DND-41 (cell line): ENCODE results near the gene WDR90.

ENCODE experiments used
- ATAC-seq: fragments of 200-7000 bp; cut with Tn5 transposase; 3 replicates; pipeline ENCODE4 v1.9.1; 2021; ENCODE audit warnings: low read depth; ENCODE audit not compliant: insufficient read depth
- DNase-seq: peaks from one replicate; pipeline ENCODE4 v3.0.0-alpha.2; 2020
- H2AFZ ChIP-seq: 2 replicates; pipeline ENCODE4 v1.6.0; 2012; ENCODE audit warnings: low read depth, low read length
- H3K27ac ChIP-seq: 2 replicates; pipeline ENCODE4 v1.5.1; 2012; ENCODE audit warnings: low read length, inconsistent platforms
- H3K27me3 ChIP-seq: fragments of 200-600 bp; sonication (generic); 2 replicates; pipeline ENCODE4 v1.6.0; 2012; ENCODE audit warnings: low read length, mild to moderate bottlenecking, inconsistent platforms; ENCODE audit not compliant: insufficient read depth, poor library complexity
- H3K36me3 ChIP-seq: 2 replicates; pipeline ENCODE4 v1.5.1; 2012; ENCODE audit warnings: low read length, inconsistent platforms; ENCODE audit not compliant: insufficient read depth
- H3K4me1 ChIP-seq: 2 replicates; pipeline ENCODE4 v1.5.1; 2012; ENCODE audit warnings: mild to moderate bottlenecking, low read length; ENCODE audit not compliant: insufficient read depth
- H3K4me2 ChIP-seq: 2 replicates; pipeline ENCODE4 v1.6.0; 2012; ENCODE audit warnings: mild to moderate bottlenecking, moderate library complexity, low read length, inconsistent platforms; ENCODE audit not compliant: insufficient read depth
- H3K4me3 ChIP-seq, 2 experiments: fragments of 200-600 bp in 1 of 2; shearing (Covaris generic) in 1 of 2; 2 replicates each; pipeline ENCODE4 v1.5.1; 2012 to 2016; ENCODE audit warnings: inconsistent platforms in 2 of 2, low read length in 2 of 2, mild to moderate bottlenecking in 2 of 2, low read depth in 1 of 2, moderate library complexity in 1 of 2
- H3K79me2 ChIP-seq: 2 replicates; pipeline ENCODE4 v1.6.0; 2012; ENCODE audit warnings: low read length, inconsistent platforms; ENCODE audit not compliant: insufficient read depth
- H3K9ac ChIP-seq: 2 replicates; pipeline ENCODE4 v1.6.0; 2012; ENCODE audit warnings: low read depth, mild to moderate bottlenecking, inconsistent platforms, low read length, moderate library complexity
- H3K9me3 ChIP-seq: 2 replicates; pipeline ENCODE4 v1.5.1; 2012; ENCODE audit warnings: low read length, moderate library complexity, mild to moderate bottlenecking, inconsistent platforms; ENCODE audit not compliant: insufficient read depth, severe bottlenecking
- H4K20me1 ChIP-seq: 2 replicates; pipeline ENCODE4 v1.6.0; 2012; ENCODE audit warnings: low read length; ENCODE audit not compliant: insufficient read depth
- CTCF ChIP-seq: IDR thresholded peaks from 2 replicates; pipeline ENCODE4 v1.5.1; 2012; ENCODE audit warnings: borderline replicate concordance, low read length, moderate library complexity, mild to moderate bottlenecking; ENCODE audit not compliant: poor library complexity, severe bottlenecking; ENCODE audit errors: extremely low read depth
- EZH2 ChIP-seq: IDR thresholded peaks from 3 replicates; pipeline ENCODE4 v1.6.1; 2012; ENCODE audit warnings: borderline replicate concordance, low read depth, mild to moderate bottlenecking, moderate library complexity, low read length, inconsistent platforms; ENCODE audit not compliant: severe bottlenecking

Gene WDR90

DNA sequence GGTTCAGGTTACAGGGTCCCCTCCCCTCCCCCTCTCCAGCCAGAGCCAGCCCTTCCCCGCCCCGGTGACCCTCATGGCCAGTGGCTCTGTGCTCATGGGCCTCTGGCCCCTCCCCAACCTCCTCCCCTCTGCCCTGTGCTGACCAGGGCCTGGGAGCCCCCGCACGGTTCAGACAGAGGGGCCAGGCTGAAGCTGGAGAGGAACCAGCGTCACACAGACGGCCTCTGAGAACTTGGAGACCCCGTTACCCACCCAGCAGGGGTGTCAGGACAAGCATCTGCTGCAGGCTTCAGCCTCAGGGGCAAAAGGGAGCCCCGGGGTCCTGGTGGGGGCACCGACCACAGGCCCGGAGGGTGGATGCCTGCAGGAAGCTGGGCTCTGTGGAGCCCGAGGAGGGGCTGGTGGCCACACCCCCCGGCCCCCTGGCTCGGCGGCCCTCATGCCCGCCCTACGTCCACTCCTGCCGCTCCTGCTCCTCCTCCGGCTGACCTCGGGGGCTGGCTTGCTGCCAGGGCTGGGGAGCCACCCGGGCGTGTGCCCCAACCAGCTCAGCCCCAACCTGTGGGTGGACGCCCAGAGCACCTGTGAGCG lies 18.3 kb upstream of the WDR90 start, which contains the start of gene WFIKKN1:
WFIKKN1 (plus strand) TSS at position 171 of the 591 bp plus-strand sequence; CDS start at position 440, 269 bp downstream.
- no peak within 1 kb of the TSS for H3K4me2 ChIP-seq
- H3K79me2 ChIP-seq, result peaks cover 21% of the 10 kb centered on the region
- DNase-seq, result no peak
- H3K4me3 ChIP-seq, result no peak within 1 kb of the TSS
- no peak within 1 kb of the TSS for H3K9ac ChIP-seq
- peaks cover 20% of the 10 kb centered on the region for H3K4me1 ChIP-seq
- no peaks in the 10 kb centered on the region for H3K27me3 ChIP-seq
- no peak within 1 kb of the TSS for H3K27ac ChIP-seq
- no peaks in the 10 kb centered on the region for H3K9me3 ChIP-seq
- H3K36me3 ChIP-seq, result peaks cover 29% of the 10 kb centered on the region
- no peak for ATAC-seq
- TF ChIP-seq EZH2, result no peak
- TF ChIP-seq CTCF, result no peak
- no peak within 1 kb of the TSS for H2AFZ ChIP-seq
- H4K20me1 ChIP-seq, result peaks cover 34% of the 10 kb centered on the region

DNA sequence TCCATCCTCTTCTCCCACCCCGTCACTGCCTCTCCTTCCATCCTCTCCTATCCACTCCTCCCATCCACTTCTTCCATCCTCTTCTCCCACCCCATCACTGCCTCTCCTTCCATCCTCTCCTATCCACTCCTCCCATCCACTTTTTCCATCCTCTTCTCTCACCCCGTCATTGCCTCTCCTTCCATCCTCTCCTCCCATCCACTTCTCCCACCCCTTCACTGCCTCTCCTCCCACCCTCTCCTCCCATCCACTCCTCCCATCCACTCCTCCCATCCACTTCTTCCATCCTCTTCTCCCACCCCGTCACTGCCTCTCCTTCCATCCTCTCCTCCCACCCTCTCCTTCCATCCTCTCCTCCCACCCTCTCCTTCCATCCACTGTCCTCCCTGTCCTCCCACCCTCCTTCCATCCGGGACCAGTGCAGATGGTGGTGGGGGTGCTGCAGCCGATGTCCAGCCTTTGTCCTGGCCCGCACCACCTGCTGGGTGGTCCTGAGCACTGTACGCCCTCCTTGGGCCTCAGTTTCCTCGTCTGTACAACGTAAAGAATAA lies 17.3 kb upstream of the WDR90 start:
- H3K36me3 ChIP-seq, result peaks cover 24% of the 10 kb centered on the region
- no peak overlapping the region for H3K27ac ChIP-seq
- ATAC-seq (no peak), DNase-seq (no peak)
- H3K4me2 ChIP-seq, result no peak overlapping the region
- TF ChIP-seq CTCF (no peak), EZH2 (no peak)
- H3K9ac ChIP-seq, result no peak overlapping the region
- H3K4me3 ChIP-seq, result no peak overlapping the region
- no peaks in the 10 kb centered on the region for H3K9me3 ChIP-seq
- H3K4me1 ChIP-seq, result peaks cover 20% of the 10 kb centered on the region
- H4K20me1 ChIP-seq, result peaks cover 34% of the 10 kb centered on the region
- H3K27me3 ChIP-seq, result no peaks in the 10 kb centered on the region
- H2AFZ ChIP-seq, result no peak overlapping the region
- H3K79me2 ChIP-seq, result peaks cover 23% of the 10 kb centered on the region

GRCh38 chr16:632486-633335 lies 16.5 kb upstream of the WDR90 start:
- Histone ChIP-seq H3K9me3 (no peaks in the 10 kb centered on the region), H4K20me1 (peaks cover 34% of the 10 kb centered on the region), H3K4me1 (peaks cover 26% of the 10 kb centered on the region), H2AFZ (no peak overlapping the region), H3K79me2 (peaks cover 23% of the 10 kb centered on the region), H3K4me3 (no peak overlapping the region), H3K27ac (no peak overlapping the region), H3K36me3 (peaks cover 17% of the 10 kb centered on the region), H3K9ac (no peak overlapping the region), H3K27me3 (no peaks in the 10 kb centered on the region), H3K4me2 (no peak overlapping the region)
- no peak for TF ChIP-seq EZH2
- no peak for TF ChIP-seq CTCF
- ATAC-seq, result no peak
- DNase-seq, result no peak
